IMR-90 (cell line): ENCODE results near the gene ACSS1.

ENCODE experiments used
- MAFK ChIP-seq: IDR thresholded peaks from 2 replicates; pipeline ENCODE4 v1.6.1; 2012; ENCODE audit warnings: low read depth, low read length, improper control_type of control experiment
- POLR2A ChIP-seq: IDR thresholded peaks from 2 replicates; pipeline ENCODE4 v1.6.1; 2012; ENCODE audit warnings: mild to moderate bottlenecking, low read depth, low read length
- SMC3 ChIP-seq: fragments of 150-350 bp; IDR thresholded peaks from 2 replicates; pipeline ENCODE4 v1.6.1; 2016; ENCODE audit warnings: low read depth, mild to moderate bottlenecking, antibody characterized with exemption, low read length, moderate library complexity
- TF ChIP-seq, protein P1 (sequence below): conservative IDR thresholded peaks from 2 replicates; pipeline ENCODE4 v1.5.1; 2012; ENCODE audit warnings: mild to moderate bottlenecking, low read depth, low read length, improper control_type of control experiment
- TF ChIP-seq, protein P2 (sequence below): fragments of 150-350 bp; IDR thresholded peaks from 2 replicates; pipeline ENCODE4 v1.6.1; 2017; ENCODE audit warnings: mild to moderate bottlenecking, antibody characterized with exemption, low read length, low read depth

DNA sequence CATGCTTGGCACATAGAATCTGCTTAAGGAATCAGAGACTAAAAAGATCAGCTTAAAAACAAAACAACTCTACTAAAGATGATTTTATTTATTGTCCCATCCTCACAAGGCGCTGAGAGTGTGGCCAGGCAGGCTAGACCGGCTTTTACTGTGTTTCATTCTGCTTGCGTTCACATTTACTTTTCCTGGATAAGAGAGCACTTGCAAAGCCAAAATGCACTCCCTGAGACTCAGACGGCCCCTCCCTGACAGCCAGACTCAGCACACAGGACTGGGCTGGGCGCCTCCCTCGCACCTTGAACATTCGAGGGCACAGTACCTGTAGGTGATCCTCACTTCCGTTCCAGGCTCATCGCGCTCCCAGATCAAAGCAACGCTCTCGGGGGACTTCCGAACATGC is 10.2 kb downstream of the ACSS1 start:
- no peak for TF ChIP-seq POLR2A
- TF ChIP-seq, protein P1, sequence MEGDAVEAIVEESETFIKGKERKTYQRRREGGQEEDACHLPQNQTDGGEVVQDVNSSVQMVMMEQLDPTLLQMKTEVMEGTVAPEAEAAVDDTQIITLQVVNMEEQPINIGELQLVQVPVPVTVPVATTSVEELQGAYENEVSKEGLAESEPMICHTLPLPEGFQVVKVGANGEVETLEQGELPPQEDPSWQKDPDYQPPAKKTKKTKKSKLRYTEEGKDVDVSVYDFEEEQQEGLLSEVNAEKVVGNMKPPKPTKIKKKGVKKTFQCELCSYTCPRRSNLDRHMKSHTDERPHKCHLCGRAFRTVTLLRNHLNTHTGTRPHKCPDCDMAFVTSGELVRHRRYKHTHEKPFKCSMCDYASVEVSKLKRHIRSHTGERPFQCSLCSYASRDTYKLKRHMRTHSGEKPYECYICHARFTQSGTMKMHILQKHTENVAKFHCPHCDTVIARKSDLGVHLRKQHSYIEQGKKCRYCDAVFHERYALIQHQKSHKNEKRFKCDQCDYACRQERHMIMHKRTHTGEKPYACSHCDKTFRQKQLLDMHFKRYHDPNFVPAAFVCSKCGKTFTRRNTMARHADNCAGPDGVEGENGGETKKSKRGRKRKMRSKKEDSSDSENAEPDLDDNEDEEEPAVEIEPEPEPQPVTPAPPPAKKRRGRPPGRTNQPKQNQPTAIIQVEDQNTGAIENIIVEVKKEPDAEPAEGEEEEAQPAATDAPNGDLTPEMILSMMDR = no peak
- TF ChIP-seq, protein P2, sequence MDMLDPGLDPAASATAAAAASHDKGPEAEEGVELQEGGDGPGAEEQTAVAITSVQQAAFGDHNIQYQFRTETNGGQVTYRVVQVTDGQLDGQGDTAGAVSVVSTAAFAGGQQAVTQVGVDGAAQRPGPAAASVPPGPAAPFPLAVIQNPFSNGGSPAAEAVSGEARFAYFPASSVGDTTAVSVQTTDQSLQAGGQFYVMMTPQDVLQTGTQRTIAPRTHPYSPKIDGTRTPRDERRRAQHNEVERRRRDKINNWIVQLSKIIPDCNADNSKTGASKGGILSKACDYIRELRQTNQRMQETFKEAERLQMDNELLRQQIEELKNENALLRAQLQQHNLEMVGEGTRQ = no peak
- no peak for TF ChIP-seq MAFK
- TF ChIP-seq SMC3 = no peak
